Esophagus muscularis mucosa (tissue), 4 donors: Measurements from ENCODE around the gene CPEB2.

Source experiments
- CTCF ChIP-seq, 3 experiments: fragments of 200-600 bp in 2 of 3; fragments of 450-650 bp in 1 of 3; sonication (generic) in 2 of 3; IDR thresholded peaks; one replicate each; pipeline ENCODE4 v1.5.1; 2017 to 2019; ENCODE audit warnings: antibody characterized with exemption in 3 of 3, mild to moderate bottlenecking in 2 of 3, moderate library complexity in 1 of 3
- EP300 ChIP-seq: sonication (generic); formaldehyde crosslinking; IDR thresholded peaks from one replicate; pipeline ENCODE4 v1.6.1; 2017; ENCODE audit warnings: antibody characterized with exemption
- POLR2A ChIP-seq: fragments of 450-650 bp; IDR thresholded peaks from one replicate; pipeline ENCODE4 v1.6.1; 2017; ENCODE audit warnings: antibody characterized with exemption, moderate library complexity, mild to moderate bottlenecking, low read depth
- POLR2AphosphoS5 ChIP-seq, 2 donors: sonication (generic); formaldehyde crosslinking; IDR thresholded peaks; one replicate each; pipeline ENCODE4 v1.6.1; 2017; ENCODE audit warnings: antibody characterized with exemption in 2 of 2

GRCh38 chr4:15063341-15063740 is 61.1 kb downstream of the CPEB2 start:
- no peak for TF ChIP-seq CTCF (IDR thresholded peaks at IDR 0.05)
- no peak for TF ChIP-seq EP300
- no peak for TF ChIP-seq POLR2A
- TF ChIP-seq POLR2AphosphoS5 (IDR thresholded peaks at IDR 0.05), result no peak
